Epithelial cell of umbilical artery (primary cell): ENCODE results near the gene GCKR. TPM values are rescaled to one million over a fixed set of nuclear protein-coding genes. Genes with fewer than 3 reads are reported as not detected.

Experiments
- total RNA-seq: library from RNA; depleted of rRNA; stranded (reverse); fragments of >200 nt; gene quantifications from 2 replicates; pipeline ENCODE4 v1.2.3, GENCODE V29; 2014

The GCKR gene
- 3.2 and 8.8 TPM in 2 replicates for total RNA-seq

GRCh38 chr2:27496357-27497287 lies at the start of gene GCKR:
TSS of gene GCKR (plus strand) at chr2:27496839. CDS start at chr2:27496905, 66 bp downstream.

GRCh38 chr2:27489498-27490397 lies 6.9 kb upstream of the GCKR start, which contains the start of gene IFT172:
TSS of gene IFT172 (minus strand) at chr2:27489743. CDS start at chr2:27489653, 90 bp downstream.

GRCh38 chr2:27494944-27495554 lies 1.6 kb upstream of the GCKR start, which contains the start of gene FNDC4:
TSS of gene FNDC4 (minus strand) at chr2:27495200. CDS start at chr2:27494679, 521 bp downstream.

Other genes starting within 250 kb of the GCKR start
- 0.32 TPM in 1 of 2 replicates, not detected in the other for gene SLC30A3, start 233.8 kb upstream of the GCKR start, total RNA-seq
- not detected in 2 replicates for gene DNAJC5G, start 221.4 kb upstream of the GCKR start, total RNA-seq
- gene TRIM54, start 214.4 kb upstream of the GCKR start, total RNA-seq: under 0.01 TPM in 1 of 2 replicates, not detected in the other
- gene UCN, start 188.4 kb upstream of the GCKR start, total RNA-seq: 0.46 TPM in 1 of 2 replicates, not detected in the other
- gene MPV17, start 173.7 kb upstream of the GCKR start, total RNA-seq: 37.7 and 61.9 TPM in 2 replicates
- gene GTF3C2, start 140.1 kb upstream of the GCKR start, total RNA-seq: 20.4 and 27.3 TPM in 2 replicates
- 29.6 and 35.9 TPM in 2 replicates for gene EIF2B4, start 126.5 kb upstream of the GCKR start, total RNA-seq
- gene SNX17, start 126.2 kb upstream of the GCKR start, total RNA-seq: 136 and 162 TPM in 2 replicates
- gene ZNF513, start 116.1 kb upstream of the GCKR start, total RNA-seq: 5.8 and 7.8 TPM in 2 replicates
- 131 and 148 TPM in 2 replicates for gene PPM1G, start 87.2 kb upstream of the GCKR start, total RNA-seq
- gene NRBP1, start 68.2 kb upstream of the GCKR start, total RNA-seq: 104 and 129 TPM in 2 replicates
- not detected in 2 replicates for gene KRTCAP3, start 54.5 kb upstream of the GCKR start, total RNA-seq
- gene IFT172, start 7.1 kb upstream of the GCKR start, total RNA-seq: 19.8 and 28.6 TPM in 2 replicates
- 19.5 and 36.1 TPM in 2 replicates for gene FNDC4, start 1.6 kb upstream of the GCKR start, total RNA-seq
- 26.6 and 67.0 TPM in 2 replicates for gene ZNF512, start 86.2 kb downstream of the GCKR start, total RNA-seq
- gene CCDC121, start 132.2 kb downstream of the GCKR start, total RNA-seq: 1.3 and 2.0 TPM in 2 replicates
- 48.1 and 59.3 TPM in 2 replicates for gene GPN1, start 132.2 kb downstream of the GCKR start, total RNA-seq
- 12.6 and 17.2 TPM in 2 replicates for gene SUPT7L, start 166.8 kb downstream of the GCKR start, total RNA-seq
- gene SLC4A1AP, start 167.1 kb downstream of the GCKR start, total RNA-seq: 29.8 and 34.4 TPM in 2 replicates